Measurements from ENCODE around the gene IMPDH2. TPM values are rescaled to one million over a fixed set of nuclear protein-coding genes. Genes with fewer than 3 reads are reported as not detected.
A peak's percentile ranks its signal among the peaks of the same experiment; 100 is the strongest.

Gene IMPDH2
- polyA plus RNA-seq, 3 donors: 20.8 to 67.3 (median 21.0) TPM

DNA sequence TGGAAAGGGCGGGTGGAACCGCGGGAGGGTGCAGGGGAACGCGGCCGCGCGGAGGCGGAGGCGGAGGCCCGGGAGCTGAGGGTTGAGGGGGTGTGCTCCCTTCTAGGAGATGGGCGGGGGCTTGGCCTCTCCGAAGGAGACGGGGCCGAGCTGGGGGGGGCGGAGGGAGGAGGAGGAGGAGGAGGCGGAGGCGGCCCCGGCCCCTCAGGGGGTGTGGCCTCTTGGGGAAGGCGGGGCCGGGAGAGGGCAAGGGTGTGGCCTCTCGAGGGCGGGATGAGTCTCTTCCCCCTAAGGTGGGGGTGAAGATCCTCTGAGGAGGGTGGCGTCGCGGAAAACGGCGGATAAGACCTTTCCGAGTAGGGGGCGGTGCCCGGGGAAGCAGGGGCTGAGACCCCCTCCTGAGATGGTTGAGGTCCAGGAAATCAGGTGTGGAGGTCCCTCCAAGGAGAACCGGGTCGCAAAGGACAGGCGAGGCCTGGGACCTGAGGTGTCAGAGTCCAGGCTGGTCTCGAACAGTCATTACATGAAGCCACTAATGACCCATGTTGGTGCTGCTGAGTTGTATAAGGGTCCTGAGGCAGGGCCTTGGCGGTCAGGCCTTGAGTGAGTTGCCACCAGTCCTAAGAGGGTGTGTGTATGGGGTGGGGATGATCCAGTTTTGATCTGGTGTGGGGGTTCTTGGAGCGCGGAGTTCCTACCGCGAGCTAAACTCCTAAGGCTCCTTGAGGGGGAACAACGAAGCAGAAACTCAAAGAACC is 21.2 kb downstream of the IMPDH2 start:
- peak overlapping the region; percentile 94 for H2AFZ ChIP-seq (ENCODE audit: insufficient read depth, low read depth, low read length, poor library complexity, severe bottlenecking)
- Mint-ChIP-seq H3K27me3 (ENCODE audit: low read depth in 3 of 3) (peaks cover 0 to 1% (median 0%) of the 10 kb centered on the region in 3 donors), H3K4me3 (peak overlapping the region; percentile 95 to 98), H3K4me1 (peaks cover 23% of the 10 kb centered on the region), H3K27ac (peak overlapping the region; percentile 94 to 99 (median 99)), H3K9me3 (no peaks in the 10 kb centered on the region), H3K36me3 (peaks cover 7 to 28% of the 10 kb centered on the region in 2 donors)
- WGBS (ENCODE audit: insufficient coverage): 16% methylated on average over 28 of the region's 41 CpGs
- no peaks in the 10 kb centered on the region for H3K27me3 ChIP-seq (ENCODE audit: control insufficient read depth in 2 of 2, insufficient read depth in 2 of 2, low read length in 2 of 2)
- H3K79me2 ChIP-seq (ENCODE audit: insufficient read depth, low read length): peaks cover 39% of the 10 kb centered on the region
- H3K36me3 ChIP-seq (replicated peaks in 1 of 2; ENCODE audit: control insufficient read depth in 1 of 2, insufficient read depth in 2 of 2, low read length in 2 of 2): peaks cover 15 to 18% of the 10 kb centered on the region in 2 donors
- peak overlapping the region; percentile 90 to 97 for H3K27ac ChIP-seq (ENCODE audit: low read depth in 1 of 2, low read length in 2 of 2)
- peak overlapping the region; percentile 93 for H3K4me2 ChIP-seq (replicated peaks; ENCODE audit: extremely low read depth, low read length, poor library complexity, severe bottlenecking)
- TF ChIP-seq, protein P1, sequence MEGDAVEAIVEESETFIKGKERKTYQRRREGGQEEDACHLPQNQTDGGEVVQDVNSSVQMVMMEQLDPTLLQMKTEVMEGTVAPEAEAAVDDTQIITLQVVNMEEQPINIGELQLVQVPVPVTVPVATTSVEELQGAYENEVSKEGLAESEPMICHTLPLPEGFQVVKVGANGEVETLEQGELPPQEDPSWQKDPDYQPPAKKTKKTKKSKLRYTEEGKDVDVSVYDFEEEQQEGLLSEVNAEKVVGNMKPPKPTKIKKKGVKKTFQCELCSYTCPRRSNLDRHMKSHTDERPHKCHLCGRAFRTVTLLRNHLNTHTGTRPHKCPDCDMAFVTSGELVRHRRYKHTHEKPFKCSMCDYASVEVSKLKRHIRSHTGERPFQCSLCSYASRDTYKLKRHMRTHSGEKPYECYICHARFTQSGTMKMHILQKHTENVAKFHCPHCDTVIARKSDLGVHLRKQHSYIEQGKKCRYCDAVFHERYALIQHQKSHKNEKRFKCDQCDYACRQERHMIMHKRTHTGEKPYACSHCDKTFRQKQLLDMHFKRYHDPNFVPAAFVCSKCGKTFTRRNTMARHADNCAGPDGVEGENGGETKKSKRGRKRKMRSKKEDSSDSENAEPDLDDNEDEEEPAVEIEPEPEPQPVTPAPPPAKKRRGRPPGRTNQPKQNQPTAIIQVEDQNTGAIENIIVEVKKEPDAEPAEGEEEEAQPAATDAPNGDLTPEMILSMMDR (IDR thresholded peaks at IDR 0.05): no peak
- peaks cover 20 to 34% of the 10 kb centered on the region in 2 donors for H3K4me1 ChIP-seq (ENCODE audit: control insufficient read depth in 1 of 2, insufficient read depth in 2 of 2, low read length in 2 of 2)
- peak; percentile 75 to 84 (median 80) for DNase-seq
- peak overlapping the region; percentile 90 for H3K9ac ChIP-seq (ENCODE audit: insufficient read depth, low read length, poor library complexity, severe bottlenecking)
- H3K4me3 ChIP-seq (replicated peaks in 1 of 3; ENCODE audit: low read depth in 2 of 3, low read length in 3 of 3): peak overlapping the region; percentile 57 to 94 (median 93)
- H3K9me3 ChIP-seq (replicated peaks in 1 of 2; ENCODE audit: control insufficient read depth in 1 of 2, insufficient read depth in 1 of 2, low read length in 2 of 2): no peaks in the 10 kb centered on the region
- intact Hi-C loops (cut with micrococcal nuclease): loop anchor here (1.0 to 2.0 kb wide), 2 partner anchors 12 to 19 kb away; no protein-coding TSS in a partner anchor
- H4K20me1 ChIP-seq (ENCODE audit: insufficient read depth, low read length): peaks cover 26% of the 10 kb centered on the region

DNA sequence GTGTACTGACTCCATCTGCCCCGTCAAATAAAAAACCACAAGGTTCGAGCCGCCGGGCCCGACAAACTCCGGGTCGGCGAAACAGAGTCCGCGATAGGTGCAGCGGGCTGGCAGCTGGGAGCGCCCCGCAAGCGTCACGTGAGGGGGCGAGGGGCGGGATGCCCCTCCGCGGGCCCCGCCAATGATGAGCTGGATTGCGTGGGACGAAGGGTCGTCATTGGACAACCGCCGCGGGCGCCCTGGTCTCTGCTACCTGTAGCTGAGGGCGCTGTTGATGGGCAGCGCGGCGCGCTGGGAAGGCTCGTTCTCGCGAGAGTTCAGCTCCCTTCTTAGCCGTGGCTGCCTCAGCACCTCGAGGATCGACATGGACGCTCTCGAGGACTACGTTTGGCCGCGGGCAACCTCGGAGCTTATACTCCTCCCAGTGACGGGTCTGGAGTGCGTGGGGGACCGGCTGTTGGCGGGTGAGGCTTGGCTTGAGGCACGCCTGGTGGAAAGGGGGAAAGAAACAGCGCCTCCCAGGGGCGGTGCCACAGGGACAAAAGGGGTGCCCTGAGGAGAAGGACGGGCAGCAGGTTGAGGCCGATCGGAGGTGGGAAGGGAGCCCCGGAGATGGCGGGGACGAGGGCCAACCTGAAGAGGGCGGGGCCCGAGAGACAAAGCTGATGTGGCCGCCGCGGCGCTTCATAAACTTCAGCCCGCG is 22.0 kb downstream of the IMPDH2 start, which contains the start of gene WDR6:
Gene WDR6, plus strand, starts transcription at position 324 of the 703 bp plus-strand sequence. Its CDS starts 41 bp downstream, at position 365.
- Histone ChIP-seq H3K36me3 (replicated peaks in 1 of 2; ENCODE audit: control insufficient read depth in 1 of 2, insufficient read depth in 2 of 2, low read length in 2 of 2) (peaks cover 8 to 10% of the 10 kb centered on the region in 2 donors), H3K4me3 (replicated peaks in 1 of 3; ENCODE audit: low read depth in 2 of 3, low read length in 3 of 3) (peak within 1 kb of the TSS; percentile 57 to 94 (median 93)), H3K9me3 (replicated peaks in 1 of 2; ENCODE audit: control insufficient read depth in 1 of 2, insufficient read depth in 1 of 2, low read length in 2 of 2) (no peaks in the 10 kb centered on the region), H3K4me1 (ENCODE audit: control insufficient read depth in 1 of 2, insufficient read depth in 2 of 2, low read length in 2 of 2) (peaks cover 20 to 34% of the 10 kb centered on the region in 2 donors), H2AFZ (ENCODE audit: insufficient read depth, low read depth, low read length, poor library complexity, severe bottlenecking) (peak within 1 kb of the TSS; percentile 94), H3K9ac (ENCODE audit: insufficient read depth, low read length, poor library complexity, severe bottlenecking) (peak within 1 kb of the TSS; percentile 90), H3K4me2 (replicated peaks; ENCODE audit: extremely low read depth, low read length, poor library complexity, severe bottlenecking) (peak within 1 kb of the TSS; percentile 93), H4K20me1 (ENCODE audit: insufficient read depth, low read length) (peaks cover 18% of the 10 kb centered on the region), H3K79me2 (ENCODE audit: insufficient read depth, low read length) (peaks cover 32% of the 10 kb centered on the region), H3K27ac (ENCODE audit: low read depth in 1 of 2, low read length in 2 of 2) (peak within 1 kb of the TSS; percentile 90 to 97), H3K27me3 (ENCODE audit: control insufficient read depth in 2 of 2, insufficient read depth in 2 of 2, low read length in 2 of 2) (no peaks in the 10 kb centered on the region)
- peaks cover 10 to 21% of the 10 kb centered on the region in 2 donors for H3K36me3 Mint-ChIP-seq
- no peaks in the 10 kb centered on the region for H3K9me3 Mint-ChIP-seq
- WGBS (ENCODE audit: insufficient coverage): under 1% methylated on average over 59 of the region's 65 CpGs
- peak within 1 kb of the TSS; percentile 94 to 99 (median 99) for H3K27ac Mint-ChIP-seq
- intact Hi-C loops (cut with micrococcal nuclease): loop anchor here in 1 of 2 donors (2.0 kb wide), 1 partner anchor 18 kb away; no protein-coding TSS in a partner anchor
- H3K4me1 Mint-ChIP-seq: peaks cover 23% of the 10 kb centered on the region
- peaks cover 0 to 2% (median 1%) of the 10 kb centered on the region in 3 donors for H3K27me3 Mint-ChIP-seq (ENCODE audit: low read depth in 3 of 3)
- TF ChIP-seq, protein P1 (IDR thresholded peaks at IDR 0.05): peak; percentile 45
- H3K4me3 Mint-ChIP-seq: peak within 1 kb of the TSS; percentile 95 to 98
- DNase-seq: peak; percentile 94 to 97 (median 95)

Measured in CD14-positive monocyte (primary cell).